ENCODE data around the gene TAF9B. TPM values are rescaled to one million over a fixed set of nuclear protein-coding genes. Genes with fewer than 3 reads are reported as not detected.
"Not testable (repeated sequence)": the region's sequence is repeated elsewhere in the genome, so short reads cannot be mapped to it uniquely, and the experiment has no call there.

The TAF9B gene
- total and polyA plus RNA-seq, 2 donors (not counting 3 experiments of a cell fraction or from before 2014, with no cell fraction given), result 16.0 to 25.9 TPM

GRCh38 chrX:78160711-78161110 lies 21.3 kb upstream of the TAF9B start:
- FAIRE-seq; H3K79me2 ChIP-seq (ENCODE audit: control insufficient read depth, insufficient read depth, low read length); H3K27me3 ChIP-seq (ENCODE audit: control insufficient read depth in 2 of 2, insufficient read depth in 2 of 2, low read length in 2 of 2); POLR2A ChIA-PET; H3K4me3 ChIP-seq (replicated peaks in 1 of 3; ENCODE audit: insufficient read depth in 1 of 3, low read depth in 1 of 3, low read length in 3 of 3); H3K9me3 ChIP-seq (replicated peaks; ENCODE audit: control insufficient read depth, insufficient read depth, low read length); dilution Hi-C loops (cut with MboI; ENCODE audit: extremely low pct_ligation_motif_present, low sequenced_read_pairs); H3K27ac ChIP-seq (ENCODE audit: insufficient read depth, low read depth, low read length); DNase-seq (ENCODE audit: low read depth, low spot score); H3K4me2 ChIP-seq (ENCODE audit: insufficient read depth, low read length); H3K9ac ChIP-seq (replicated peaks; ENCODE audit: extremely low read depth, insufficient read depth, low read length); H3K36me3 ChIP-seq (ENCODE audit: control insufficient read depth in 2 of 2, extremely low read depth in 1 of 2, insufficient read depth in 2 of 2, low read length in 2 of 2); intact Hi-C loops (cut with micrococcal nuclease); H3K9me1 ChIP-seq (replicated peaks; ENCODE audit: control insufficient read depth, extremely low read depth, insufficient read depth, low read length); H2AFZ ChIP-seq (ENCODE audit: low read depth, low read length); H3K4me1 ChIP-seq (ENCODE audit: control insufficient read depth, extremely low read depth, insufficient read depth, low read length); H4K20me1 ChIP-seq (replicated peaks; ENCODE audit: control insufficient read depth, extremely low read depth, insufficient read depth, low read length); BruUV-seq (replicated peaks): not testable (repeated sequence)
- CTCF ChIA-PET, result interaction anchor here (0.6 kb wide), 1 partner anchor 1127 kb away, joined by 3 read pairs; no protein-coding TSS in a partner anchor

GRCh38 chrX:78157846-78158245 lies 18.4 kb upstream of the TAF9B start:
- H3K9me1 ChIP-seq (replicated peaks; ENCODE audit: control insufficient read depth, extremely low read depth, insufficient read depth, low read length); CTCF ChIA-PET; H3K79me2 ChIP-seq (ENCODE audit: control insufficient read depth, insufficient read depth, low read length); H3K36me3 ChIP-seq (ENCODE audit: control insufficient read depth in 2 of 2, extremely low read depth in 1 of 2, insufficient read depth in 2 of 2, low read length in 2 of 2); BruUV-seq (replicated peaks); POLR2A ChIA-PET; H3K9ac ChIP-seq (replicated peaks; ENCODE audit: extremely low read depth, insufficient read depth, low read length); H3K4me2 ChIP-seq (ENCODE audit: insufficient read depth, low read length); DNase-seq (ENCODE audit: low read depth, low spot score); H2AFZ ChIP-seq (ENCODE audit: low read depth, low read length); H3K4me1 ChIP-seq (ENCODE audit: control insufficient read depth, extremely low read depth, insufficient read depth, low read length); H3K9me3 ChIP-seq (replicated peaks; ENCODE audit: control insufficient read depth, insufficient read depth, low read length); H3K4me3 ChIP-seq (replicated peaks in 1 of 3; ENCODE audit: insufficient read depth in 1 of 3, low read depth in 1 of 3, low read length in 3 of 3); H4K20me1 ChIP-seq (replicated peaks; ENCODE audit: control insufficient read depth, extremely low read depth, insufficient read depth, low read length); FAIRE-seq; H3K27me3 ChIP-seq (ENCODE audit: control insufficient read depth in 2 of 2, insufficient read depth in 2 of 2, low read length in 2 of 2); intact Hi-C loops (cut with micrococcal nuclease); H3K27ac ChIP-seq (ENCODE audit: insufficient read depth, low read depth, low read length); dilution Hi-C loops (cut with MboI; ENCODE audit: extremely low pct_ligation_motif_present, low sequenced_read_pairs): not testable (repeated sequence)

- H3K9me3 ChIP-seq (replicated peaks; ENCODE audit: control insufficient read depth, insufficient read depth, low read length); DNase-seq (ENCODE audit: low read depth, low spot score); H4K20me1 ChIP-seq (replicated peaks; ENCODE audit: control insufficient read depth, extremely low read depth, insufficient read depth, low read length); H2AFZ ChIP-seq (ENCODE audit: low read depth, low read length); BruUV-seq (replicated peaks); POLR2A ChIA-PET; H3K9ac ChIP-seq (replicated peaks; ENCODE audit: extremely low read depth, insufficient read depth, low read length); H3K36me3 ChIP-seq (ENCODE audit: control insufficient read depth in 2 of 2, extremely low read depth in 1 of 2, insufficient read depth in 2 of 2, low read length in 2 of 2); H3K4me2 ChIP-seq (ENCODE audit: insufficient read depth, low read length); H3K4me3 ChIP-seq (replicated peaks in 1 of 3; ENCODE audit: insufficient read depth in 1 of 3, low read depth in 1 of 3, low read length in 3 of 3); CTCF ChIA-PET; H3K27ac ChIP-seq (ENCODE audit: insufficient read depth, low read depth, low read length); dilution Hi-C loops (cut with MboI; ENCODE audit: extremely low pct_ligation_motif_present, low sequenced_read_pairs); intact Hi-C loops (cut with micrococcal nuclease); H3K9me1 ChIP-seq (replicated peaks; ENCODE audit: control insufficient read depth, extremely low read depth, insufficient read depth, low read length); H3K79me2 ChIP-seq (ENCODE audit: control insufficient read depth, insufficient read depth, low read length); H3K27me3 ChIP-seq (ENCODE audit: control insufficient read depth in 2 of 2, insufficient read depth in 2 of 2, low read length in 2 of 2); H3K4me1 ChIP-seq (ENCODE audit: control insufficient read depth, extremely low read depth, insufficient read depth, low read length): not testable (repeated sequence)
- peak; percentile 21 for FAIRE-seq
Measured at GRCh38 chrX:78157373-78157772, 17.9 kb upstream of the TAF9B start.

GRCh38 chrX:78147002-78147540 lies 7.6 kb upstream of the TAF9B start:
- H4K20me1 ChIP-seq (replicated peaks; ENCODE audit: control insufficient read depth, extremely low read depth, insufficient read depth, low read length); H3K36me3 ChIP-seq (ENCODE audit: control insufficient read depth in 2 of 2, extremely low read depth in 1 of 2, insufficient read depth in 2 of 2, low read length in 2 of 2); H3K4me2 ChIP-seq (ENCODE audit: insufficient read depth, low read length); H3K9me1 ChIP-seq (replicated peaks; ENCODE audit: control insufficient read depth, extremely low read depth, insufficient read depth, low read length); H2AFZ ChIP-seq (ENCODE audit: low read depth, low read length); H3K9me3 ChIP-seq (replicated peaks; ENCODE audit: control insufficient read depth, insufficient read depth, low read length); POLR2A ChIA-PET; DNase-seq (ENCODE audit: low read depth, low spot score); H3K4me3 ChIP-seq (replicated peaks in 1 of 3; ENCODE audit: insufficient read depth in 1 of 3, low read depth in 1 of 3, low read length in 3 of 3); H3K9ac ChIP-seq (replicated peaks; ENCODE audit: extremely low read depth, insufficient read depth, low read length); BruUV-seq (replicated peaks); dilution Hi-C loops (cut with MboI; ENCODE audit: extremely low pct_ligation_motif_present, low sequenced_read_pairs); H3K4me1 ChIP-seq (ENCODE audit: control insufficient read depth, extremely low read depth, insufficient read depth, low read length); FAIRE-seq; intact Hi-C loops (cut with micrococcal nuclease); H3K79me2 ChIP-seq (ENCODE audit: control insufficient read depth, insufficient read depth, low read length); H3K27me3 ChIP-seq (ENCODE audit: control insufficient read depth in 2 of 2, insufficient read depth in 2 of 2, low read length in 2 of 2); CTCF ChIA-PET; H3K27ac ChIP-seq (ENCODE audit: insufficient read depth, low read depth, low read length): not testable (repeated sequence)

All from endothelial cell of umbilical vein (primary cell).